SU-DHL-6 (cell line): Measurements from ENCODE around the gene ATXN7L1.

Experiments
- H2AFZ ChIP-seq: fragments of 200-600 bp; sonication (generic); 2 replicates; pipeline ENCODE4 v1.6.1; 2014; ENCODE audit warnings: low read depth, mild to moderate bottlenecking, moderate library complexity, mixed read lengths, antibody characterized with exemption, low read length; ENCODE audit not compliant: severe bottlenecking
- H3F3A ChIP-seq: fragments of 200-600 bp; shearing (Covaris generic); 2 replicates; pipeline ENCODE4 v1.6.0; 2016; ENCODE audit warnings: antibody characterized with exemption, mild to moderate bottlenecking; ENCODE audit not compliant: insufficient read depth
- H3K27ac ChIP-seq: fragments of 200-600 bp; sonication (generic); 2 replicates; pipeline ENCODE4 v1.5.1; 2016; ENCODE audit warnings: low read depth, mild to moderate bottlenecking, low read length, moderate library complexity, mixed read lengths
- H3K27me3 ChIP-seq: fragments of 200-600 bp; sonication (generic), shearing (Covaris generic); 2 replicates; pipeline ENCODE4 v1.6.0; 2014; ENCODE audit warnings: mild to moderate bottlenecking, low read length
- H3K36me3 ChIP-seq: fragments of 200-600 bp; sonication (generic); 2 replicates; pipeline ENCODE4 v1.6.1; 2014; ENCODE audit warnings: mild to moderate bottlenecking, low read length, mixed read lengths
- H3K4me2 ChIP-seq: fragments of 300-600, 200-600 bp; shearing (Covaris generic), sonication (generic); 2 replicates; pipeline ENCODE4 v1.6.0; 2014; ENCODE audit warnings: low read length, low read depth, mild to moderate bottlenecking; ENCODE audit not compliant: poor library complexity, severe bottlenecking
- H3K4me3 ChIP-seq: fragments of 200-600 bp; sonication (generic); 2 replicates; pipeline ENCODE4 v1.5.1; 2014; ENCODE audit warnings: antibody characterized with exemption, low read length, mild to moderate bottlenecking, mixed read lengths; ENCODE audit not compliant: insufficient read depth, poor library complexity, severe bottlenecking
- H3K79me2 ChIP-seq: fragments of 200-600 bp; sonication (generic); 2 replicates; pipeline ENCODE4 v1.6.1; 2014; ENCODE audit warnings: mild to moderate bottlenecking, low read length, moderate library complexity; ENCODE audit not compliant: insufficient read depth
- H3K9ac ChIP-seq: fragments of 200-600 bp; sonication (generic); 2 replicates; pipeline ENCODE4 v1.7.0; 2014; ENCODE audit warnings: mild to moderate bottlenecking, low read length
- H3K9me2 ChIP-seq: fragments of 200-600 bp; sonication (generic); replicated peaks from 2 replicates; pipeline ENCODE4 v1.6.1; 2014; ENCODE audit warnings: low read length; ENCODE audit not compliant: insufficient read depth
- H3K9me3 ChIP-seq: fragments of 200-600 bp; sonication (generic); 2 replicates; pipeline ENCODE4 v1.6.1; 2014; ENCODE audit warnings: low read length, mixed read lengths; ENCODE audit not compliant: insufficient read depth
- H4K20me1 ChIP-seq: fragments of 200-600 bp; sonication (generic); 2 replicates; pipeline ENCODE4 v1.6.1; 2014; ENCODE audit warnings: low read depth, mild to moderate bottlenecking, antibody characterized with exemption, low read length, moderate library complexity, mixed read lengths
- CTCF ChIP-seq: fragments of 200-600 bp; sonication (generic); IDR thresholded peaks from one replicate; pipeline ENCODE4 v1.5.1; 2017; ENCODE audit warnings: antibody characterized with exemption, mild to moderate bottlenecking, low read length, moderate library complexity; ENCODE audit not compliant: insufficient read depth, poor library complexity, severe bottlenecking
- EZH2phosphoT487 ChIP-seq: fragments of 200-600 bp; sonication (generic), shearing (Covaris generic); conservative IDR thresholded peaks from 2 replicates; pipeline ENCODE4 v1.6.1; 2018; ENCODE audit warnings: mild to moderate bottlenecking, antibody characterized with exemption, low read length, moderate library complexity, mixed read lengths

ATXN7L1 gene

GRCh38 chr7:105902325-105902911 is 26.0 kb upstream of the ATXN7L1 start:
- Histone ChIP-seq H2AFZ (no peak overlapping the region), H3K9me2 (no peaks in the 10 kb centered on the region), H3K27ac (no peak overlapping the region), H3K9ac (no peak overlapping the region), H3K4me2 (no peak overlapping the region), H3K27me3 (no peaks in the 10 kb centered on the region), H3F3A (no peaks in the 10 kb centered on the region), H3K4me3 (no peak overlapping the region), H3K79me2 (no peaks in the 10 kb centered on the region), H3K36me3 (no peaks in the 10 kb centered on the region), H4K20me1 (no peaks in the 10 kb centered on the region), H3K9me3 (no peaks in the 10 kb centered on the region)
- TF ChIP-seq CTCF: no peak
- TF ChIP-seq EZH2phosphoT487: no peak

GRCh38 chr7:105897999-105898398 is 21.6 kb upstream of the ATXN7L1 start:
- TF ChIP-seq CTCF (no peak), EZH2phosphoT487 (no peak)
- Histone ChIP-seq H3F3A (no peaks in the 10 kb centered on the region), H3K9ac (no peak overlapping the region), H4K20me1 (no peaks in the 10 kb centered on the region), H3K9me2 (no peaks in the 10 kb centered on the region), H3K27ac (no peak overlapping the region), H3K9me3 (no peaks in the 10 kb centered on the region), H3K79me2 (no peaks in the 10 kb centered on the region), H3K27me3 (no peaks in the 10 kb centered on the region), H3K4me3 (no peak overlapping the region), H3K36me3 (no peaks in the 10 kb centered on the region), H3K4me2 (no peak overlapping the region), H2AFZ (no peak overlapping the region)

- H3K9me2 ChIP-seq: no peaks in the 10 kb centered on the region
- no peak overlapping the region for H3K9ac ChIP-seq
- no peaks in the 10 kb centered on the region for H3K36me3 ChIP-seq
- TF ChIP-seq EZH2phosphoT487: no peak
- no peak for TF ChIP-seq CTCF
- no peaks in the 10 kb centered on the region for H3K9me3 ChIP-seq
- H3K79me2 ChIP-seq: no peaks in the 10 kb centered on the region
- no peak overlapping the region for H3K4me3 ChIP-seq
- H2AFZ ChIP-seq: no peak overlapping the region
- H3K27me3 ChIP-seq: no peaks in the 10 kb centered on the region
- no peaks in the 10 kb centered on the region for H4K20me1 ChIP-seq
- H3K4me2 ChIP-seq: no peak overlapping the region
- no peak overlapping the region for H3K27ac ChIP-seq
- H3F3A ChIP-seq: no peaks in the 10 kb centered on the region
These were observed 20.1 kb upstream of the ATXN7L1 start for GRCh38 chr7:105896407-105896911.
